HepG2 (cell line): ENCODE results near the gene HOXA9. TPM values are rescaled to one million over a fixed set of nuclear protein-coding genes. Genes with fewer than 3 reads are reported as not detected.

ENCODE experiments used
- ATF4 ChIP-seq, 2 experiments: fragments of 450-650 bp in 1 of 2; sonication (generic) in 1 of 2; formaldehyde crosslinking; IDR thresholded peaks; 2 replicates each; pipeline versions ENCODE4 v1.5.0 to v1.8.0; 2020 to 2022; ENCODE audit warnings: mild to moderate bottlenecking in 1 of 2, missing genetic modification reagents in 1 of 2
- CBX1 ChIP-seq: IDR thresholded peaks from one replicate; pipeline ENCODE4 v1.6.1; 2016; ENCODE audit warnings: antibody characterized with exemption, low read depth
- FOXP1 ChIP-seq, 2 experiments: fragments of 450-650 bp in 1 of 2; IDR thresholded peaks; 2 replicates each; pipeline ENCODE4 v1.6.1; 2017 to 2018; ENCODE audit warnings: antibody characterized with exemption in 1 of 2
- GATA4 ChIP-seq: sonication (generic); IDR thresholded peaks from 2 replicates; pipeline ENCODE4 v1.6.1; 2016; ENCODE audit warnings: antibody characterized with exemption, low read depth, borderline replicate concordance
- KLF9 ChIP-seq: IDR thresholded peaks from 2 replicates; pipeline ENCODE4 v1.6.1; 2016; ENCODE audit warnings: low read depth
- RARA ChIP-seq: IDR thresholded peaks from 2 replicates; pipeline ENCODE4 v1.6.1; 2016; ENCODE audit warnings: missing genetic modification reagents, missing compliant biosample characterization
- SAFB2 ChIP-seq: sonication (generic); formaldehyde crosslinking; IDR thresholded peaks from 2 replicates; pipeline ENCODE4 v1.5.1; 2020; ENCODE audit warnings: missing genetic modification reagents, low read depth, mild to moderate bottlenecking, borderline replicate concordance
- SP4 ChIP-seq: sonication (generic); formaldehyde crosslinking; IDR thresholded peaks from 2 replicates; pipeline ENCODE4 v1.8.1; 2023; ENCODE audit warnings: mild to moderate bottlenecking, missing genetic modification reagents
- SPEN ChIP-seq: sonication (generic); formaldehyde crosslinking; IDR thresholded peaks from 2 replicates; pipeline ENCODE4 v1.5.1; 2020; ENCODE audit warnings: low read depth, mild to moderate bottlenecking, missing genetic modification reagents
- TEF ChIP-seq: sonication (generic); formaldehyde crosslinking; IDR thresholded peaks from 2 replicates; pipeline ENCODE4 v1.5.0; 2020; ENCODE audit warnings: missing genetic modification reagents
- ZHX1 ChIP-seq: sonication (generic); formaldehyde crosslinking; IDR thresholded peaks from 2 replicates; pipeline ENCODE4 v1.8.1; 2022; ENCODE audit warnings: low read depth, mild to moderate bottlenecking, missing genetic modification reagents
- ZNF180 ChIP-seq: sonication (generic); formaldehyde crosslinking; IDR thresholded peaks from 2 replicates; pipeline ENCODE4 v1.4.0; 2020; ENCODE audit warnings: low read depth, missing genetic modification reagents, borderline replicate concordance
- ZNF563 ChIP-seq: sonication (generic); formaldehyde crosslinking; IDR thresholded peaks from 2 replicates; pipeline ENCODE4 v1.8.0; 2022; ENCODE audit warnings: mild to moderate bottlenecking, moderate library complexity, missing genetic modification reagents
- ZNF577 ChIP-seq: sonication (generic); formaldehyde crosslinking; IDR thresholded peaks from 2 replicates; pipeline ENCODE4 v1.4.0; 2020; ENCODE audit warnings: mild to moderate bottlenecking, low read depth, missing genetic modification reagents, borderline replicate concordance
- ZNF589 ChIP-seq: sonication (generic); formaldehyde crosslinking; conservative IDR thresholded peaks from 2 replicates; pipeline ENCODE4 v1.8.0; 2022; ENCODE audit warnings: mild to moderate bottlenecking, moderate library complexity, missing genetic modification reagents
- ZNF879 ChIP-seq: sonication (generic); formaldehyde crosslinking; IDR thresholded peaks from 2 replicates; pipeline ENCODE4 v1.8.1; 2023; ENCODE audit warnings: missing genetic modification reagents
- polyA plus RNA-seq, 8 experiments: library from polyadenylated mRNA; depleted of rRNA in 3 of 8; stranded (reverse) in 7 of 8; unstranded in 1 of 8; fragments of >200 nt; fragmentation: Illumina TruSeq in 4 of 8; extraction: Trizol in 4 of 8; gene quantifications; 2 replicates each; pipeline versions ENCODE4 v1.2.1 to v1.2.3, GENCODE V29; 2011 to 2016; ENCODE audit warnings: low read depth in 4 of 8, missing spikeins in 1 of 8, mixed read lengths in 1 of 8; ENCODE audit not compliant: insufficient read depth in 1 of 8
- total RNA-seq, 5 experiments: library from RNA; depleted of rRNA; stranded (reverse); fragments of >200 nt; fragmentation: Illumina TruSeq; extraction: Trizol; gene quantifications; 2 replicates each; pipeline ENCODE4 v1.2.3, GENCODE V29; 2016; ENCODE audit warnings: low read depth in 1 of 5
- TF ChIP-seq, protein P1 (sequence below): IDR thresholded peaks from 2 replicates; pipeline ENCODE4 v1.6.1; 2016; ENCODE audit warnings: missing compliant biosample characterization, missing genetic modification reagents, borderline replicate concordance
- TF ChIP-seq, protein P2 (sequence below), 2 experiments: sonication (generic) in 1 of 2; formaldehyde crosslinking in 1 of 2; IDR thresholded peaks; 2 replicates each; pipeline versions ENCODE4 v1.4.0 to v1.6.1; 2016 to 2020; ENCODE audit warnings: borderline replicate concordance in 1 of 2, low read depth in 1 of 2, mild to moderate bottlenecking in 1 of 2, missing genetic modification reagents in 1 of 2

The HOXA9 gene
- total and polyA plus RNA-seq, 2 of the 13 experiments (the other 11 are each of a cell fraction or from before 2014, with no cell fraction given) = not detected

DNA sequence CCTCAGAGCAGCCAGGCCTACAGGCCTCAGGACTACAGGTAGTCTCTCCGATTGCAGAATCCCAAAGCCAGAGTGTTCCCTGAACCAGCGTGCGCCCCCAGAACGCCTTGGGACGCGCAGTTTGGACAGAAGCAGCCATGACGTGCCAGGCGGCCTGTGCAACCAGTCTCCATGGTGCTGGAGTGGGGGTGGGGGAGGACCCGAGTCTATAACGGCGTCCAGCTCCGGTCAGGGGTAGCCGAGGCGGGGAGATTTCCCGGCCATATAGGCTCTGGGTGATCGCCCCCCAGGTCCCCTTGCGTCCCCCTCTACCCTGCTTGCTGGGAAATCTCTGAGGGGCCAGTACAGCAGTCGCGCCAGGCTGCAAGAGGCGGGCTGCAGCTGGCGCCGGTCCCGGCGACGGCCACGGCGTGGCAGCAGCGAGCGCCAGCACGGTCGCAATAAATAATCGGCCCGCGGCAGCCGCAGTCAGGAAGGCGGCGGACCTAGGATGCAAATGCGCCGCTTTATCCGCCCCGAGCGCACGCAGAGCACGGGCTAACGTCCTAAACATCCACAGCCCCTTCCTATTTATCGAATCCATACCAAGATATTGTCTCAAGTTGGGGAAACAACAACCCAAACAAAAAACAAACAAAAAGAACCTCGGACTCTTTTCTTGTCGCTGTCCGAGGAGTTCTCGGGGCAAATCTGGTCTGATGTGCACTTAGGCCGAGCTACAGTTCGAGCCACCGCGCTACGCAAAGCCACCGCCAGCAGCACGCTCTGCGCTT, 14.6 kb downstream of the HOXA9 start (continued):
- no peak for TF ChIP-seq ZNF563 (CRISPR knock-in tag)
- peak; percentile 74; the same call in 1 of the 2 replicates for TF ChIP-seq ZNF879 (CRISPR knock-in tag)
- TF ChIP-seq ZNF577 (CRISPR knock-in tag) = no peak
- TF ChIP-seq RARA = no peak
- TF ChIP-seq SAFB2 = peak; percentile 31; the same call in 1 of the 2 replicates
- peak; percentile 83; the same call in 1 of the 2 replicates for TF ChIP-seq SPEN (CRISPR knock-in tag)
- TF ChIP-seq ATF4 (CRISPR knock-in tag; IDR thresholded peaks at IDR 0.05) = no peak
- TF ChIP-seq, protein P1, sequence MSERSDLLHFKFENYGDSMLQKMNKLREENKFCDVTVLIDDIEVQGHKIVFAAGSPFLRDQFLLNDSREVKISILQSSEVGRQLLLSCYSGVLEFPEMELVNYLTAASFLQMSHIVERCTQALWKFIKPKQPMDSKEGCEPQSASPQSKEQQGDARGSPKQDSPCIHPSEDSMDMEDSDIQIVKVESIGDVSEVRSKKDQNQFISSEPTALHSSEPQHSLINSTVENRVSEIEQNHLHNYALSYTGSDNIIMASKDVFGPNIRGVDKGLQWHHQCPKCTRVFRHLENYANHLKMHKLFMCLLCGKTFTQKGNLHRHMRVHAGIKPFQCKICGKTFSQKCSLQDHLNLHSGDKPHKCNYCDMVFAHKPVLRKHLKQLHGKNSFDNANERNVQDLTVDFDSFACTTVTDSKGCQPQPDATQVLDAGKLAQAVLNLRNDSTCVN (CRISPR knock-in tag) = 0 out of 2 replicates have a peak, but pooled peaks have one; percentile 7
- no peak for TF ChIP-seq TEF (CRISPR knock-in tag)
- peak; percentile 83 for TF ChIP-seq ZHX1
- no peak for TF ChIP-seq ZNF180 (CRISPR knock-in tag)
- peak; percentile 70 for TF ChIP-seq SP4
- no peak for TF ChIP-seq FOXP1 (IDR thresholded peaks at IDR 0.05)
- no peak for TF ChIP-seq FOXP1 (CRISPR knock-in tag; IDR thresholded peaks at IDR 0.05)
- TF ChIP-seq CBX1 = no peak
- TF ChIP-seq, protein P2, sequence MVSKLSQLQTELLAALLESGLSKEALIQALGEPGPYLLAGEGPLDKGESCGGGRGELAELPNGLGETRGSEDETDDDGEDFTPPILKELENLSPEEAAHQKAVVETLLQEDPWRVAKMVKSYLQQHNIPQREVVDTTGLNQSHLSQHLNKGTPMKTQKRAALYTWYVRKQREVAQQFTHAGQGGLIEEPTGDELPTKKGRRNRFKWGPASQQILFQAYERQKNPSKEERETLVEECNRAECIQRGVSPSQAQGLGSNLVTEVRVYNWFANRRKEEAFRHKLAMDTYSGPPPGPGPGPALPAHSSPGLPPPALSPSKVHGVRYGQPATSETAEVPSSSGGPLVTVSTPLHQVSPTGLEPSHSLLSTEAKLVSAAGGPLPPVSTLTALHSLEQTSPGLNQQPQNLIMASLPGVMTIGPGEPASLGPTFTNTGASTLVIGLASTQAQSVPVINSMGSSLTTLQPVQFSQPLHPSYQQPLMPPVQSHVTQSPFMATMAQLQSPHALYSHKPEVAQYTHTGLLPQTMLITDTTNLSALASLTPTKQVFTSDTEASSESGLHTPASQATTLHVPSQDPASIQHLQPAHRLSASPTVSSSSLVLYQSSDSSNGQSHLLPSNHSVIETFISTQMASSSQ (IDR thresholded peaks at IDR 0.05; ENCODE audit: low read depth) = no peak
- TF ChIP-seq, protein P2 (CRISPR knock-in tag; IDR thresholded peaks at IDR 0.05; ENCODE audit: borderline replicate concordance) = no peak
- TF ChIP-seq ZNF589 (CRISPR knock-in tag) = 0 out of 2 replicates have a peak, but pooled peaks have one; percentile 47
- no peak for TF ChIP-seq KLF9 (CRISPR knock-in tag)
- no peak for TF ChIP-seq GATA4
